Left forelimb (tissue), 1 donor: ENCODE measurements around the gene ASB1.
"Not testable (repeated sequence)": the region's sequence is repeated elsewhere in the genome, so short reads cannot be mapped to it uniquely, and the experiment has no call there.

Experiments
- DNase-seq: peaks from one replicate; pipeline ENCODE4 v3.0.0-alpha.2; 2018; ENCODE audit warnings: low spot score

Gene ASB1

DNA sequence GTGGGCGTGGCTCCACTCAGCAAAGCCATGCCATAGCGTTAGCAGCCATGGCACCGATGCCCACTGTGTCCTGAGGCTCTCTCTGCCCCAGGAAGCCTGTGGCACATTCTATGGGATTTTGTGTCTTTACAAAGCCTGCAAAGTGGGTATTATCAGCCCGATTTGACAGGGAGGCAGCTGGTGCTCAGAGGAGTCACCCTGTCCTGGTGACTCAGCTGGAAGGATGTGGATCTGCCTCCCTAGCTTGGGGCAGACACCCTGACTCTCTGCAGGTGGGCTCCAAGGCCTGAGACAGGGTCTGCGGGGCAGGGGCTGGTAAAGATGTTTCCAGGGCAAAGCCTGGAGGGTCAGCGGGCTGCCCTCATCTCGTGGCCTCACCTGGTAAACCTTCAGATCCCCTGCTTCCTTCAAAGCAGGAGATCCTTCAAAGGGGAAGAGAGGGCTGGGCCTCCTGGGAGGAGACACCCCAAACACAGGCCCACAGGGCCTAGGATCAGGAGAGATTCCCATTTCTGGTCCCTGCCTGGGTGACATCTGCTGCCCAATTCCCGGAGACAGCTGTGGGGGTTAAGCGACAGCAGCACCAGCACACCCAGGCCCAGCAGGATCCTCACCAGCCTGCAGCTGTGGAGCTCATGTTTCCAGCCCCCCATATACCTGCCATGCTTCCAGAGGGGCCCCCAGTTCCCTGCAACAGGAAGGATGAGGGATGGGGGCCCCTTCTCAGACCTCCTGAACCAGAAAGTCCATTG is 3.0 kb upstream of the ASB1 start:
- DNase-seq, result no peak

GRCh38 chr2:238424313-238424700 is 2.4 kb upstream of the ASB1 start:
- no peak for DNase-seq

- no peak for DNase-seq
Observed at GRCh38 chr2:238425505-238425978, 1.2 kb upstream of the ASB1 start.

- DNase-seq, result no peak
Observed at GRCh38 chr2:238425979-238426567, 654 bp upstream of the ASB1 start.

- DNase-seq, result no peak
Observed at GRCh38 chr2:238427435-238428162, 872 bp downstream of the ASB1 start.

DNA sequence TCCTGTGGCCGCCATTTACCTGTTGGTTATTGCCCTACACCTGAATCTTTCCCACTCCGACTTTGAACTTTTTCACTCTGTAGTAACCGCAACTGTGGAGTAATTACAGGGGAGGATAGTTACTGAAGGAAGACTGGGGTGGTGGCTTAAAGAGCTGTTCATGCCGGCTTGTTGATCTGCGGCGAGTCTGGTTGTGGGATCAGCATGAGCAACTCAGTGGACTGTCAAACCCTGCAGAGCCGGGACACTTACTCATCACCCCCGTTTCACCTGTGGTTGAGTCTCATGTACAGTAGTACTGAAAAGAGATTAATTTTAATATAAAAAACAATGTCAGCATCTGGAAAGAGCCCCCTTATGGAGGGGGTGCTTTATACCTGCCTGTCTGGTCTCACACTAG is 2.1 kb downstream of the ASB1 start:
- DNase-seq, result no peak

GRCh38 chr2:238430781-238431180 is 4.1 kb downstream of the ASB1 start:
- DNase-seq, result no peak

DNA sequence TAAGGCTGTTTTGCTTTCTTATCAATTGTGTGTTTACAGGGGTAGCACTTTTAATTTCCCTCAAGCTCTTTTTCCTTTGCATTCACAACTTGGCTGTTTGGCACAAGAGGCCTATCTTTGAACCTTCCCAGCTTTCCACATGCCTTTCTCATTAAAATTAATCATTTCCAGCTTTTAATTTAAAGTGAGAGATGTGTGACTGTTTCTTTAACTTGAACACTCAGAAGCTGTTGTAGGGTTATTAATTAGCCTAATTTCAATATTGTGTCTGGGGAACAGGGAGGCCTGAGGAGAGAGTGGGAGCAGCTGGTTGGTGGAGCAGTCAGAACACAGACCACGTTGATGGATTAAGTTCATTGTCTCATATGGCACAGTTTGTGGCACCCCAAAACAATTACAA is 4.7 kb downstream of the ASB1 start:
- no peak for DNase-seq

- no peak for DNase-seq
Observed at GRCh38 chr2:238433300-238433915, 6.7 kb downstream of the ASB1 start.

GRCh38 chr2:238433941-238434845 is 7.5 kb downstream of the ASB1 start:
- DNase-seq, result no peak

DNA sequence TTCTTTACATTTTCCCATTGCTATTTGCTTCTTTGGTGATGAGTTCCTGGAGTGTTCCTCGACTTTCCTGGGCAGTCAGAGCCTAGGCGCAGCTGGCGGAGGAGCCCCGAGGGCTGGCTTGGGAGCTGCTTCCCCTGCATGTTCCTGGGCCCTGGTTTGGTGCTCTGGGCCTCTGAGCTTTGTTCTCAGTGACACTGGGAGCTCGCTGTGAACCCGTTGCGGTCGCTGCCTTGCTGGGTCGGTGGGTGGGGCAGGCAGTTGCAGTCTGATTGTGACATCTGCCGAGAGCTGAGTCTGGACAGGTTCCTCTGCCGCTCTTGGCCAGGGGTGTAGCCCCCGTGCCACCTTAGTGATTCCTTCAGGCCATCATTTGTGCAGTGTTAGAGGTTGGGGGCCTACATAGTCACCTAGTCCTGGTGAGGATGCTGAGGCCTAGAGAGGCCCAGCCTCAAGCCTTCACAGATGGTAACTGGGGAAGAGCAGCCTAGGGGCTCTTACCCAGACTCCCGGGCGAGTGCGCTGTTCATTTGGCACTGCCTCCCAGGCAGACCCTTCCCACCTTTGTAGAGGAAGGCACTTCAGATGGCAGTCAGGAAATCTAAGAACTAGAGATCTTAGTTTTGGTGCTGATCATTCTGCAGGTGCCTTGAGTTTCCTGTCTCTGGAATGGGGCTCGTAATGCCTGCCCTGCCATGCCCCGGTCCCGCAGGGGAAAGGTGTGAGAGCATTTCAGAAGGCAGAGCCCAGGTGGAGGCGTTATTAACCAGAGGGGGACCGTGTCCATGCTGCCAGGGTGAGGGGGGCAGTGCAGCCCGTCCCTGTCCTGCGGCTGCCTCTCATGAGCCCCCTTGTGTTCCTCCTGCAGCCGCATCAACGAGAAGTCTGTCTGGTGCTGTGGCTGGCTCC is 8.4 kb downstream of the ASB1 start:
- DNase-seq, result no peak

- no peak for DNase-seq
Observed at GRCh38 chr2:238435752-238436096, 9.0 kb downstream of the ASB1 start.

DNA sequence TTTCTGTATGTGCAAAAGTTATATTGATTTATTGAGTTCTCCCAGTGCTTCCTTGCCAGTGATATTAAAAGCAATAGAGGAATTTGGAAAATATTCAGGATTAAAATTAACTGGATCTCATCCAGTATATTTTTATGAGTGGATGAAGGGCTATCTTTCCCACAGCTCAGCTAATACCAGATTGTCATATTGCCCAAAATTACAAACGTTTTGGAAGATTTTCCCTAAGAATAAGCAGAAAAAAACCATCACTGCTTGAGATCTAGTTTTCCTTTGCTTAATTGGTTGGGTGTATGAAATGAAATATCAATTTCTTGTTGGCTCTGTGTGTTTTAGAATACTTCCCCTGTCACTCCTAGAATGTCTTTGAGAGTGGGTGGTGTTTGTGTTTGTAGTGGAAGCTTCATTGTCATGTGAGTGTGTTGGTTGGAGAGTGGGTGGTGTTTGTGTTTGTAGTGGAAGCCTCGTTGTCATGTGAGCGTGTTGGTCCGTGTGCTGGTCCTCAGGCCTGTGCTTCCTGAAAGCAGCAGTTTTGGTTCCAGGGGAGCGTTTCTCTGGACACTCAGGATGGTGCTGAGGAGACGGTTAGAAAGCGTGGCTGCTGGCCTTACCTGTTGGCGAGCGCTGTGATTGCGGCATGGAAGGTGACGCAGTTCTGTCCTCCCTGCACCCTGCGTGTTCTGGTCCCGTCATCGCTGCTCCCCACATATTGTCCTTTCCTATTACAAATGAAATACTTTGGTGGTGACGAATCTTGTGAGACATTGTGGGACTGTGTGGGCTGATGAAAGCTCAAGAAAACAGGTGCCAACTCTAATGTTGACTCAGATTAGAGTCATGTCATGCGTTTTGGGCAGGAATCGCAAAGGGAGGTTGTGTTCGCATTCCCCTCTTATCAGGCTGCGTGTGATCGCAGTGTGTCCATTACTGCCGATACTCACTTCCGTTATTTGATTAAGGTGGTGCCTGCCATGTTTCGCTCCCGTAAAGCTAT is 12.4 kb downstream of the ASB1 start:
- no peak for DNase-seq

DNA sequence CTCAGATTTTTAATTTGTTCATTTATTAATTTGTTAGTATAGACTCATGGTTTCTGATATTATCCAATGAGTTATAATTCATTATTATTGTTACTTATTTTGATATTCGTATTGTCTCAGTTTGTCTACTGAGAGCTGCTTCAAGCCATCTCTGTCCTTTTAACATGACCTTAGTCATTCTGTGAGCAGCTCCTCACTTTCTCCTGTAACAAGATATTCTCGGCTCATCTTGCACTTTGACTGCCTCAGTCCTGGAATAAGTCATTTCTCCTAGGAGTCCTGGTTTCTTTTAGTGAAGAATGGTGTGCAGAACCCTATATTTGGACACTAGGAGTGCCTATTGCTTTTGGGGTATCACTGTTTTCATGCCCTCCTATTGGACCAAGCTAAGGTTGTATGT is 13.2 kb downstream of the ASB1 start:
- no peak for DNase-seq

DNA sequence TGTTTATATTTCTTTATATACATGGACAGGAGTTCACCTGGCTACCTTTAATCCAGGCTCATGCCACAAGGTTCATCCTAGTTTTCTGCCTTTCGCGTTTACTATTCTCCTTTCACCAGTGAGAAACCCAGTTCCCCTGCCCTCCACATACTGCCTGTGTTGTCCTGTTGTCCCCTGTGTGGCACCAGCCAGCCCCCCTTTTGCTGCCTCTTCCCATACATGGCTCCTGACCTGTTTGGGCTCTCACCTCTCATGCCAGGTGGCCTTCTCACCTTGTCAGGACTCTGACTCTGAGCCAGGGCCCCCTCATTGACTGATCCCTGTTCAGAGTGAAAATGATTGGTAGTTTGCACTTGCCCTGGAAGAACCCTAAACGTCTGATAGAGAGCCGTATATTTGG is 13.6 kb downstream of the ASB1 start:
- DNase-seq, result no peak

DNA sequence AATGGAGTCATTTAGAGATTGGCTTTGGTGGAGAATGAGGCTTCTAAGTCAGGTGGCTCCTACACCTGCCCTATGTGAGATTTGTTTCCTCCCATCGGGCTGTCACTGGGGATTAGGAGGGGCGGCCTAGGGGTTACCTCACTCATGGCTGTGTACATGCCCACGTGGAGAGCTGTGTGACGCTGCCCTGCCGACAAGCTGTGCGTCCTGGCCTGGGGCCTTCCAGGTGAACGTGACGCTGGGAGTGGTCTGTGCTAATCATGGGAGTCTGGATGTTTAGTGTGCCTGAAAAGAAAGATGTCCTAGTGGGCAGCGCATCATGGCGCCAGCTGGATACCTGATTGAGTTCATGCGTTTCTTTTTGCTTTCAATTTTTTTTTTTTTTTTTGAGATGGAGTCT is 14.0 kb downstream of the ASB1 start:
- DNase-seq, result no peak

DNA sequence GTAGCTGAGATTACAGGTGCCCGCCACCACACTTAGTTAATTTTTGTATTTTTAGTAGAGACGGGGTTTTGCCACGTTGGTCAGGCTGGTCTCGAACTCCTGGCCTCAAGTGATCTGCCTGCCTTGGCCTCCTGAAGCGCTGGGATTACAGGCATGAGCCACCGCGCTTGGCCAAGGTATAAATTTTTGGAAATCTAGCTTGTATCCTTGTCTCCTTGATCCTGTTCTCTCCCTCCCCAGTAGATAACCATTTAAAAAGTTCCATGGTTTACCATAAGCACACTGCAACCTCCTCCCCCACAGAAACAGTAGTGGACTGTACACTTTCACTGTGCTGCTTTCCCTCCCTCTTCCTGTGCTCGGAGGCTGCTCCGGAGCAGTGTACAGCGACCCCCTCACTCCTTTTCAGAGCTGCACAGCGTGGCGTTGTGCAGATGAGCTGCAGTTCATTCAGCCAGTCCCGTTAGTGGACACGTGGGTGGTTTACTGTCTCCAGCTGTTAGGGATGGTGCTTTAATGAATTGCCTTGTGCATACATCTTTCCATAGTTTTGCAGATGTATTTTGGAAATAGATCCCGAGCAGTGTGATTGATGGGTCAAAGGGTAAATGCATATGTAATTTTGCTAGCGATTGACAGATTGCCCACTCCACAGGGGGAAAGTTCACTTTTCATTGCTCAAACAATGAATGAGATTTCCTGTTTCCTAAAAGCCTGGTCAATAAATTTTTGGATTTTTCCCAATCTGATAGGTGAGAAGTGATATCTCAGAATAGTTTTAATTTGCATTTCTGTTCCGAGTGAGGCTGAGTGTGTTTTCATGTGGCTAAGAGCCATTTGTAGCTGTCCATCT is 14.8 kb downstream of the ASB1 start:
- no peak for DNase-seq

DNA sequence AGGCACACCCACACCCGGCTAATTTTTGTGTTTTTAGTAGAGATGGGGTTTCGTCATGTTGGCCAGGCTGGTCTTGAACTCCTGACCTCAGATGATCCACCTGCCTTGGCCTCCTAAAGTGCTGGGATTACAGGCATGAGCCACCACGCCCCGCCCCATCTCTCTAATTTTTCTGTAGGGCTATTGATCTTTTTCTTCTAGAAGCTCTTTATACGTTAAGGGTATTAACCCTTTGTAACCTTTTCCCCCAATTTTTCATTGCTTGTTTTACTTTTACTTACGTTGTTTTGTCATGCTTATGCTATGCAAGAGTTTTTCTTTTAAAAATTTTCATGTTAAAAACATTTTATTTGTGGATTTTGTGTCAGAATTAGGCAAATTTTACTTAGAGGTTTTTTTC is 15.5 kb downstream of the ASB1 start:
- DNase-seq, result not testable (repeated sequence)

DNA sequence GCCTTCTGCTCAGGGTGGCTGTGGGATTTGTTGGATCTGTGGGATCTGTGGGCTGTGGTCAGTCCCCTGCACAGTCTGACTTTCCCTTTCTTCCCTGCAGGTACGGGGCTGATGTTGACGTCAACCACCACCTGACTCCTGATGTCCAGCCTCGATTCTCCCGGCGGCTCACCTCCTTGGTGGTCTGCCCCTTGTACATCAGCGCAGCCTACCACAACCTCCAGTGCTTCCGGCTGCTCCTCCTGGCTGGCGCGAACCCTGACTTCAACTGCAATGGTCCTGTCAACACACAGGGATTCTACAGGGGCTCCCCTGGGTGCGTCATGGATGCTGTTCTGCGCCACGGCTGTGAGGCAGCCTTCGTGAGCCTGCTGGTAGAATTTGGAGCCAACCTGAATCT is 17.5 kb downstream of the ASB1 start:
- DNase-seq, result no peak
